ENCODE results near the gene INTS11. TPM values are rescaled to one million over a fixed set of nuclear protein-coding genes. Genes with fewer than 3 reads are reported as not detected.

INTS11 gene
- polyA plus RNA-seq, 2 of the 4 experiments (the other 2 are of a cell fraction) = 41.9 to 62.9 TPM

- TF ChIP-seq, protein P1, sequence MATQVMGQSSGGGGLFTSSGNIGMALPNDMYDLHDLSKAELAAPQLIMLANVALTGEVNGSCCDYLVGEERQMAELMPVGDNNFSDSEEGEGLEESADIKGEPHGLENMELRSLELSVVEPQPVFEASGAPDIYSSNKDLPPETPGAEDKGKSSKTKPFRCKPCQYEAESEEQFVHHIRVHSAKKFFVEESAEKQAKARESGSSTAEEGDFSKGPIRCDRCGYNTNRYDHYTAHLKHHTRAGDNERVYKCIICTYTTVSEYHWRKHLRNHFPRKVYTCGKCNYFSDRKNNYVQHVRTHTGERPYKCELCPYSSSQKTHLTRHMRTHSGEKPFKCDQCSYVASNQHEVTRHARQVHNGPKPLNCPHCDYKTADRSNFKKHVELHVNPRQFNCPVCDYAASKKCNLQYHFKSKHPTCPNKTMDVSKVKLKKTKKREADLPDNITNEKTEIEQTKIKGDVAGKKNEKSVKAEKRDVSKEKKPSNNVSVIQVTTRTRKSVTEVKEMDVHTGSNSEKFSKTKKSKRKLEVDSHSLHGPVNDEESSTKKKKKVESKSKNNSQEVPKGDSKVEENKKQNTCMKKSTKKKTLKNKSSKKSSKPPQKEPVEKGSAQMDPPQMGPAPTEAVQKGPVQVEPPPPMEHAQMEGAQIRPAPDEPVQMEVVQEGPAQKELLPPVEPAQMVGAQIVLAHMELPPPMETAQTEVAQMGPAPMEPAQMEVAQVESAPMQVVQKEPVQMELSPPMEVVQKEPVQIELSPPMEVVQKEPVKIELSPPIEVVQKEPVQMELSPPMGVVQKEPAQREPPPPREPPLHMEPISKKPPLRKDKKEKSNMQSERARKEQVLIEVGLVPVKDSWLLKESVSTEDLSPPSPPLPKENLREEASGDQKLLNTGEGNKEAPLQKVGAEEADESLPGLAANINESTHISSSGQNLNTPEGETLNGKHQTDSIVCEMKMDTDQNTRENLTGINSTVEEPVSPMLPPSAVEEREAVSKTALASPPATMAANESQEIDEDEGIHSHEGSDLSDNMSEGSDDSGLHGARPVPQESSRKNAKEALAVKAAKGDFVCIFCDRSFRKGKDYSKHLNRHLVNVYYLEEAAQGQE (IDR thresholded peaks at IDR 0.05) = no peak
- no peak for TF ChIP-seq BHLHE40 (IDR thresholded peaks at IDR 0.05; ENCODE audit: low read depth, low read length)
Observed at GRCh38 chr1:1342061-1342562, 17.7 kb upstream of the INTS11 start (continued).

DNA sequence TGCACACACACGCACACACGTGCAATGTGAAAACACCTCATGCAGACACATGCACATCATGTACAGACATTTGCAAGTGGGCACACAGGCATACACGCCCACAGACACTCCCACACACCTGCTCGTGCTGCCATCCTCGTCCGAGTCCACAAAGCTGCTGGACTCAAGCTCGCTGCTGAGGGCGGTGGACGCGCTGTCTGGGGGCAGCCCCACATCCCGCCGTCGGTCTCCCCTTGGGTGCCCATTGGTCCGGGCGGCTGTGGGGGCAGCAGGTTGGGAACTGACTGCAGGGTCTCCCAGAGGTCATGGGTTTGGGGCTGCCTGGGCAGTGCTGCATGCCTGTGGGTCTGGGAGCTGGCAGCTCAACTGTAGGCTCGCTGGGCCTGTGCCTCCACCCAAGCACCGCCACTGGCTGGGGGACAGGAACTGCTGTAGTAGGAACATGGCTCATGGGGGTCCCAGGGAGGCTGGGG lies 17.1 kb upstream of the INTS11 start:
- TF ChIP-seq ZSCAN20 (CRISPR knock-in tag; IDR thresholded peaks at IDR 0.05) (no peak), PHF8 (IDR thresholded peaks at IDR 0.05; ENCODE audit: borderline replicate concordance, low read depth) (no peak), NPAS2 (CRISPR knock-in tag; IDR thresholded peaks at IDR 0.05; ENCODE audit: borderline replicate concordance) (no peak), PBX3 (IDR thresholded peaks at IDR 0.05) (no peak), ZC3H11A (IDR thresholded peaks at IDR 0.05) (no peak), RCOR1 (IDR thresholded peaks at IDR 0.05; ENCODE audit: low read depth, low read length) (no peak), HOXA7 (CRISPR knock-in tag; IDR thresholded peaks at IDR 0.05) (no peak)
- TF ChIP-seq, protein P2, sequence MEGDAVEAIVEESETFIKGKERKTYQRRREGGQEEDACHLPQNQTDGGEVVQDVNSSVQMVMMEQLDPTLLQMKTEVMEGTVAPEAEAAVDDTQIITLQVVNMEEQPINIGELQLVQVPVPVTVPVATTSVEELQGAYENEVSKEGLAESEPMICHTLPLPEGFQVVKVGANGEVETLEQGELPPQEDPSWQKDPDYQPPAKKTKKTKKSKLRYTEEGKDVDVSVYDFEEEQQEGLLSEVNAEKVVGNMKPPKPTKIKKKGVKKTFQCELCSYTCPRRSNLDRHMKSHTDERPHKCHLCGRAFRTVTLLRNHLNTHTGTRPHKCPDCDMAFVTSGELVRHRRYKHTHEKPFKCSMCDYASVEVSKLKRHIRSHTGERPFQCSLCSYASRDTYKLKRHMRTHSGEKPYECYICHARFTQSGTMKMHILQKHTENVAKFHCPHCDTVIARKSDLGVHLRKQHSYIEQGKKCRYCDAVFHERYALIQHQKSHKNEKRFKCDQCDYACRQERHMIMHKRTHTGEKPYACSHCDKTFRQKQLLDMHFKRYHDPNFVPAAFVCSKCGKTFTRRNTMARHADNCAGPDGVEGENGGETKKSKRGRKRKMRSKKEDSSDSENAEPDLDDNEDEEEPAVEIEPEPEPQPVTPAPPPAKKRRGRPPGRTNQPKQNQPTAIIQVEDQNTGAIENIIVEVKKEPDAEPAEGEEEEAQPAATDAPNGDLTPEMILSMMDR (IDR thresholded peaks at IDR 0.05) = no peak
- FAIRE-seq (no peak), ATAC-seq (no peak), DNase-seq (ENCODE audit: low read depth in 1 of 2, low spot score in 1 of 2) (no peak)
- H3K9me3 ChIP-seq = no peaks in the 10 kb centered on the region
- POLR2A ChIA-PET = no interaction called here
- CTCF ChIA-PET = no interaction called here
- WGBS (ENCODE audit: missing lambda C conversion rate) = 93% methylated on average over 7 of the region's 17 CpGs
- peaks cover 36% of the 10 kb centered on the region for H3K4me1 ChIP-seq
- H3K27ac ChIP-seq = no peak overlapping the region
- no peak overlapping the region for H3K4me2 ChIP-seq
- no peak overlapping the region for H3K4me3 ChIP-seq

GRCh38 chr1:1340791-1341548 lies 16.5 kb upstream of the INTS11 start:
- TF ChIP-seq CHD4 (IDR thresholded peaks at IDR 0.05; ENCODE audit: borderline replicate concordance) = no peak
- no peak for TF ChIP-seq PHF8 (IDR thresholded peaks at IDR 0.05; ENCODE audit: borderline replicate concordance, low read depth)
- no peak for TF ChIP-seq HDAC2 (IDR thresholded peaks at IDR 0.05)
- TF ChIP-seq TP53 (CRISPR knock-in tag; IDR thresholded peaks at IDR 0.05) = no peak
- no peak for TF ChIP-seq HOXB13 (CRISPR knock-in tag; IDR thresholded peaks at IDR 0.05; ENCODE audit: low read depth)
- TF ChIP-seq ZNF302 (CRISPR knock-in tag; IDR thresholded peaks at IDR 0.05) = no peak
- TF ChIP-seq, protein P3, sequence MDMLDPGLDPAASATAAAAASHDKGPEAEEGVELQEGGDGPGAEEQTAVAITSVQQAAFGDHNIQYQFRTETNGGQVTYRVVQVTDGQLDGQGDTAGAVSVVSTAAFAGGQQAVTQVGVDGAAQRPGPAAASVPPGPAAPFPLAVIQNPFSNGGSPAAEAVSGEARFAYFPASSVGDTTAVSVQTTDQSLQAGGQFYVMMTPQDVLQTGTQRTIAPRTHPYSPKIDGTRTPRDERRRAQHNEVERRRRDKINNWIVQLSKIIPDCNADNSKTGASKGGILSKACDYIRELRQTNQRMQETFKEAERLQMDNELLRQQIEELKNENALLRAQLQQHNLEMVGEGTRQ (IDR thresholded peaks at IDR 0.05) = no peak
- TF ChIP-seq, protein P4, sequence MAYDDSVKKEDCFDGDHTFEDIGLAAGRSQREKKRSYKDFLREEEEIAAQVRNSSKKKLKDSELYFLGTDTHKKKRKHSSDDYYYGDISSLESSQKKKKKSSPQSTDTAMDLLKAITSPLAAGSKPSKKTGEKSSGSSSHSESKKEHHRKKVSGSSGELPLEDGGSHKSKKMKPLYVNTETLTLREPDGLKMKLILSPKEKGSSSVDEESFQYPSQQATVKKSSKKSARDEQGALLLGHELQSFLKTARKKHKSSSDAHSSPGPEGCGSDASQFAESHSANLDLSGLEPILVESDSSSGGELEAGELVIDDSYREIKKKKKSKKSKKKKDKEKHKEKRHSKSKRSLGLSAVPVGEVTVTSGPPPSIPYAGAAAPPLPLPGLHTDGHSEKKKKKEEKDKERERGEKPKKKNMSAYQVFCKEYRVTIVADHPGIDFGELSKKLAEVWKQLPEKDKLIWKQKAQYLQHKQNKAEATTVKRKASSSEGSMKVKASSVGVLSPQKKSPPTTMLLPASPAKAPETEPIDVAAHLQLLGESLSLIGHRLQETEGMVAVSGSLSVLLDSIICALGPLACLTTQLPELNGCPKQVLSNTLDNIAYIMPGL (CRISPR knock-in tag; IDR thresholded peaks at IDR 0.05; ENCODE audit: borderline replicate concordance) = no peak
- no peak for TF ChIP-seq GATA3 (IDR thresholded peaks at IDR 0.05; ENCODE audit: borderline replicate concordance)
- no peak for TF ChIP-seq E2F6 (IDR thresholded peaks at IDR 0.05; ENCODE audit: borderline replicate concordance, low read depth)
- no peak for TF ChIP-seq NPAS2 (CRISPR knock-in tag; IDR thresholded peaks at IDR 0.05; ENCODE audit: borderline replicate concordance)

More at GRCh38 chr1:1340791-1341548, 16.5 kb upstream of the INTS11 start:
- WGBS (ENCODE audit: missing lambda C conversion rate) = 90% methylated on average over 28 of the region's 36 CpGs
- no peaks in the 10 kb centered on the region for H3K9me3 ChIP-seq
- no peak overlapping the region for H3K27ac ChIP-seq
- H3K4me1 ChIP-seq = peaks cover 30% of the 10 kb centered on the region
- H3K4me3 ChIP-seq = no peak overlapping the region
- no peak for FAIRE-seq
- ChIA-PET CTCF (no interaction called here), POLR2A (no interaction called here)
- H3K4me2 ChIP-seq = no peak overlapping the region
- no peak for ATAC-seq
- DNase-seq (ENCODE audit: low read depth in 1 of 2, low spot score in 1 of 2) = no peak

Data from A549 (cell line).